Measurements from ENCODE around the gene SYNM.

GRCh38 chr15:99070208-99070607, 34.7 kb upstream of the SYNM start:
- TF ChIP-seq EZH2 (IDR thresholded peaks at IDR 0.05; ENCODE audit: borderline replicate concordance): no peak
- TF ChIP-seq CTCF (IDR thresholded peaks at IDR 0.05; ENCODE audit: poor library complexity): no peak

All from hepatocyte (in vitro differentiated cells).